SK-N-SH (cell line): ENCODE measurements around the gene BCAS4.

ENCODE experiments used
- CTCF ChIP-seq: fragments of 200-600 bp; sonication (generic); IDR thresholded peaks from 2 replicates; pipeline ENCODE4 v1.6.1; 2017; ENCODE audit warnings: antibody characterized with exemption, mild to moderate bottlenecking, moderate library complexity
- FOXJ3 ChIP-seq: sonication (generic); formaldehyde crosslinking; IDR thresholded peaks from 2 replicates; pipeline ENCODE4 v1.5.1; 2020; ENCODE audit warnings: mild to moderate bottlenecking, missing genetic modification reagents
- GABPA ChIP-seq: IDR thresholded peaks from 2 replicates; pipeline ENCODE4 v1.4.0; 2012; ENCODE audit warnings: low read depth, mild to moderate bottlenecking
- NFIC ChIP-seq: IDR thresholded peaks from 2 replicates; pipeline ENCODE4 v1.4.0; 2012; ENCODE audit warnings: borderline replicate concordance
- NRF1 ChIP-seq: IDR thresholded peaks from 2 replicates; pipeline ENCODE4 v1.6.1; 2012; ENCODE audit warnings: low read depth, mild to moderate bottlenecking, low read length
- RCOR1 ChIP-seq: fragments of 150-350 bp; IDR thresholded peaks from 2 replicates; pipeline ENCODE4 v1.6.1; 2017; ENCODE audit warnings: antibody characterized with exemption, low read length
- REST ChIP-seq: IDR thresholded peaks from 2 replicates; pipeline ENCODE4 v1.6.1; 2012; ENCODE audit warnings: mild to moderate bottlenecking, low read depth, low read length, moderate library complexity
- SIN3A ChIP-seq: IDR thresholded peaks from 2 replicates; pipeline ENCODE4 v1.6.1; 2012; ENCODE audit warnings: low read depth, mild to moderate bottlenecking, low read length, moderate library complexity, borderline replicate concordance

GRCh38 chr20:50746138-50746940 lies 48.5 kb upstream of the BCAS4 start:
- TF ChIP-seq FOXJ3 (no peak), RCOR1 (no peak), CTCF (no peak), NFIC (no peak), REST (no peak), SIN3A (no peak), NRF1 (no peak), GABPA (no peak)
